Esophagus muscularis mucosa (tissue), 3 donors: ENCODE measurements around the gene GMFB.

ENCODE experiments used
- POLR2AphosphoS5 ChIP-seq, 2 donors: sonication (generic); formaldehyde crosslinking; IDR thresholded peaks; one replicate each; pipeline ENCODE4 v1.6.1; 2017; ENCODE audit warnings: antibody characterized with exemption in 2 of 2
- TF ChIP-seq, protein P1 (sequence below), 3 experiments: fragments of 200-600 bp in 2 of 3; fragments of 450-650 bp in 1 of 3; sonication (generic) in 2 of 3; IDR thresholded peaks; one replicate each; pipeline ENCODE4 v1.5.1; 2017 to 2019; ENCODE audit warnings: antibody characterized with exemption in 3 of 3, mild to moderate bottlenecking in 2 of 3, moderate library complexity in 1 of 3

GRCh38 chr14:54465654-54466053, 23.1 kb downstream of the GMFB start:
- TF ChIP-seq, protein P1, sequence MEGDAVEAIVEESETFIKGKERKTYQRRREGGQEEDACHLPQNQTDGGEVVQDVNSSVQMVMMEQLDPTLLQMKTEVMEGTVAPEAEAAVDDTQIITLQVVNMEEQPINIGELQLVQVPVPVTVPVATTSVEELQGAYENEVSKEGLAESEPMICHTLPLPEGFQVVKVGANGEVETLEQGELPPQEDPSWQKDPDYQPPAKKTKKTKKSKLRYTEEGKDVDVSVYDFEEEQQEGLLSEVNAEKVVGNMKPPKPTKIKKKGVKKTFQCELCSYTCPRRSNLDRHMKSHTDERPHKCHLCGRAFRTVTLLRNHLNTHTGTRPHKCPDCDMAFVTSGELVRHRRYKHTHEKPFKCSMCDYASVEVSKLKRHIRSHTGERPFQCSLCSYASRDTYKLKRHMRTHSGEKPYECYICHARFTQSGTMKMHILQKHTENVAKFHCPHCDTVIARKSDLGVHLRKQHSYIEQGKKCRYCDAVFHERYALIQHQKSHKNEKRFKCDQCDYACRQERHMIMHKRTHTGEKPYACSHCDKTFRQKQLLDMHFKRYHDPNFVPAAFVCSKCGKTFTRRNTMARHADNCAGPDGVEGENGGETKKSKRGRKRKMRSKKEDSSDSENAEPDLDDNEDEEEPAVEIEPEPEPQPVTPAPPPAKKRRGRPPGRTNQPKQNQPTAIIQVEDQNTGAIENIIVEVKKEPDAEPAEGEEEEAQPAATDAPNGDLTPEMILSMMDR (IDR thresholded peaks at IDR 0.05) = no peak
- TF ChIP-seq POLR2AphosphoS5 (IDR thresholded peaks at IDR 0.05) = no peak
